H1 (cell line): ENCODE data around the gene CDKL5. TPM values are rescaled to one million over a fixed set of nuclear protein-coding genes. Genes with fewer than 3 reads are reported as not detected.

Source experiments
- GABPA ChIP-seq: IDR thresholded peaks from 2 replicates; pipeline ENCODE4 v1.6.1; 2011; ENCODE audit warnings: mild to moderate bottlenecking, low read length, moderate library complexity, borderline replicate concordance; ENCODE audit not compliant: insufficient read depth
- POU5F1 ChIP-seq: IDR thresholded peaks from 2 replicates; pipeline ENCODE4 v1.6.1; 2011; ENCODE audit warnings: low read depth, mild to moderate bottlenecking, low read length, moderate library complexity
- polyA plus RNA-seq, 7 experiments: library from polyadenylated mRNA; depleted of rRNA in 3 of 7; stranded (reverse) in 5 of 7; unstranded in 2 of 7; fragments of >200 nt in 5 of 7; fragments of 200-250 nt in 2 of 7; gene quantifications; 1 replicate in 5 of 7; 2 replicates in 1 of 7; 4 replicates in 1 of 7; pipeline versions ENCODE4 v1.2.1 to v1.2.3, GENCODE V29; 2011 to 2013; ENCODE audit warnings: missing spikeins in 2 of 7, mixed read lengths in 2 of 7
- total RNA-seq: library from RNA; stranded (reverse); fragmentation: NEBNext Ultra II Directional; extraction: Animal tissue kit (Norgen Biotek cat#: 25700); gene quantifications from 2 replicates; pipeline ENCODE4 v1.2.1, GENCODE V29; 2021
- TF ChIP-seq, protein P1 (sequence below): IDR thresholded peaks from 2 replicates; pipeline ENCODE4 v1.6.1; 2012; ENCODE audit warnings: inconsistent platforms

CDKL5 gene
- total and polyA plus RNA-seq, 2 of the 8 experiments (the other 6 are each of a cell fraction or from before 2014, with no cell fraction given) = 5.5 to 15.6 TPM

DNA sequence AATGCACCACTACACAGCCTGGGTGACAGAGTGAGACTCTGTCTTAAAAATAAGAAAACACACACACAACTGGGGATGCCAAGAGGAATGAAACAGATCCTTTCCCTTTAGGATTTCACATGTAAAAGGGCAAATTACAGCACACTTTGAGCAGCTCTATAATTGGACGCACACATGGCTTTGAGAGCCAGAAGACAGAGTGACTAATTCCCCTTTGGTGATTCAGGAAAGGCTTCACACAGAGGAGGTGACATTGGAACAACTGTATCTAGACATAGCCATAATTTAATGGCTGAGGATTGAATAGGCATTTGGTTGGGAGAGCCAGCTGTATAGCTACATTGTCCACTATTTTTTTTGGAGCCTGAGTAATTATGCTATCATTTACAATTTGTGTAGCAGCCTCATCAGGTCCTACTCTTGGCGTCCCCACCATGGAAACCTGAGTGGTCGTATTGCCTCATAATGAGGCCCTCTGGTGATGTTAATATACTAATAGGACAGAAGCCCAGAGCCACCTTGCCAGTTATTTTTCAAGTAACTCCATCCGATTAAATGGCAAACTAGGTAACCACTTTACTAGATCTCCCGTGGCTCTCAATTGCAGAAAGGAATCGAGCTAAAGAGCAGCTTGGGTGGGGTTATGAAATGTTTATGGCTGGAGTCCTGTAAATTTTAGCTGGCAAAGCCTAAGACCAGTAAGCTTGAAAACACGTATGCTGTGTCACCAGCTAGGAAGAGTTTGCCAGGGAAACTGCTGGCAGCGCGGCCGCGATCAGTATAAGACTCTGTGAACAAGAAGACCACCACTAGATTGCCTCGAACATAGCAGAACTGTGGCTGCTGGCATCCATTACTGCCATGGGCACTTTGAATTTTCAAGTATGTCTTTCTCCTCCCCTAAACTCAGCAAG is 273.6 kb downstream of the CDKL5 start (continued):
- TF ChIP-seq, protein P1, sequence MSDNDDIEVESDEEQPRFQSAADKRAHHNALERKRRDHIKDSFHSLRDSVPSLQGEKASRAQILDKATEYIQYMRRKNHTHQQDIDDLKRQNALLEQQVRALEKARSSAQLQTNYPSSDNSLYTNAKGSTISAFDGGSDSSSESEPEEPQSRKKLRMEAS = no peak
- TF ChIP-seq POU5F1 = no peak
- TF ChIP-seq GABPA = no peak
